GM21786 (cell line): ENCODE data around the gene SORL1.
A peak's percentile ranks its signal among the peaks of the same experiment; 100 is the strongest.

ENCODE experiments used
- ATAC-seq: cut with Tn5 transposase; IDR thresholded peaks from one replicate; pipeline ENCODE4 v1.9.1; 2021; ENCODE audit not compliant: unreplicated experiment

Gene SORL1

DNA sequence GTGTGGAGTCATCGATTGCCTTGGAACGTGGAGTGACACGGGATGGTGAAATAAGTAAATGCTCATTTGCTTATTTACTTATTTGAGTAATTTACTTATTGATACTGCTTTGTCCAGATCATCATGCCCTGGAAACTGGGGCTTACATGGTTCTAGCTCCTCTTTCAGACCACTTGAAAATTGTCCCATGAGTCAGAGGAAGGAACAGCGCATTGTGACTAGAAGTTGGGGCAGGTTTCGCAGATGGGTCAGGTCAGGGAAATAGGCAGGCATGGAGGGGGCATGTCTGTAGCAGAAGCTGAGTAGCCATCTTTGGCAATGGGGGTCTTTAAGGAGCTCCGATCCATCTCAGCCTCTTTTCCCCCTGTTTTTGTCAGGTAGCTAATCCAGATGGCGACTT, 104.8 kb downstream of the SORL1 start:
- peak; percentile 9 for ATAC-seq

- peak; percentile 85 for ATAC-seq
Observed at GRCh38 chr11:121557348-121557747, 105.2 kb downstream of the SORL1 start.

DNA sequence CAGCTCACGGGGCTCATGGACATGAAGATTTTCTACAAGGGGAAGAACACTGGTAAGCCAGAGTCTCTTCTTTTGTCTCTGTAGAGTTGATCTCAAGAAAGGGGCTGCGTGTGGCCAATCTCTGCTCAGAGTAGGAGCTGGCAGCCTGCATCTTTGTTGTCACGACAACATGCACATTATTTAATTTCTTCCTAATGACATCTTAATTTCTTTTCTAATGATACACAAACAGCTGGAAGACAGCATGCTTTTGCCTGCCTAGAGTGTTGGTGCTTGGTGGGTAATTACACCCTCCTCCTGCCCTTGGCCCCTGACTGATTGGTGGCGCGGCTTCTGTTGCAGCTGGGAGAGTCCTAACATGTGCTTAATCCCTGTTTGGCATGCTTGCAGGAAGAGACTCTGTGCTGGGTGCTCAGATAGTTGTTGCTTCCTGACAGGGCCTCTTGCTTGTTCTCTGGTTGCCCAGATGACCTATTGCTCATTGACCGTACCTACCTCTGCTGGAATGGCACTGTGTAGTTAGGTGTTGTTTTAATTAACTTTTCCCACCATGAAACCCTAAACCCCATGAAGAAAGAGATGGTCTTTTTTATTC, 107.6 kb downstream of the SORL1 start:
- ATAC-seq: no peak

DNA sequence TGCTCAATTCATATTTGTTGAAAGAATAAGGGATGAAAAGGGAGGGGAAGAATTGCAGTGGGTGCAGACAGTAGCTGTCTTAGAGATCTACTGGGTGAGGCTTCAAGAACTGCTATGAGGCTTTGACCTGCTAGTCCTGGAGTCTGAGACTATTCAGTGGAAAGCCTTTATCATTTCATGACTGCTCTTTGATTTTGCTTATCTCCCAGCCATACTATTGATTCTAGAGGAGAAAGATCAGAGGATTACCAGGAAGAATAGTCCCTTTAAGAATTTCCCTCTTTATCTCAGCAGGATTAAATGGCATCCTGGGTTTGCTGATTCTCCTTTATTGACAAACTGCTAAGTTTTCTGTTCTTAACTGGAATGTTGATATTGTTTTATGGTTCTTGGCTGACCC, 108.1 kb downstream of the SORL1 start:
- ATAC-seq: no peak

- no peak for ATAC-seq
Observed at GRCh38 chr11:121561240-121561639, 109.1 kb downstream of the SORL1 start.

DNA sequence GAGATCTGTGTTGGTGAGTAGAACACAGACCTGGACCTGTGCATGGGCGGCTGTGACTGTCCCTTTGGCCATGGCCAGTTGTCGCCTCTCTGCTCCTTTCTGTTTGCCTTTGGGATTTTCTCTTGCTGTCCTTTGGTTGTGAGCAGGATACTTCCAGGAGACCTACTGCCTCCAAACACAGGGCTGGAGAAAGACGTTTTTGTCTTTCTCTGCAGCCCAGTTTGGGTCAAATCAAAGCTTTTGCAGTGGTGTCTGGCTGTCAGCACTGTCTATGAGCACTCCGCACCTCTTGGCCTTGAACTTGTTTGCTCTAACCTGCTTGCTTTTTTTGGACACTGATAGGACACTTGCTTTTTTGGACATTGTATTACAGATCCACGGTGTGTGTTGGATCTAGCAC, 109.6 kb downstream of the SORL1 start:
- no peak for ATAC-seq

DNA sequence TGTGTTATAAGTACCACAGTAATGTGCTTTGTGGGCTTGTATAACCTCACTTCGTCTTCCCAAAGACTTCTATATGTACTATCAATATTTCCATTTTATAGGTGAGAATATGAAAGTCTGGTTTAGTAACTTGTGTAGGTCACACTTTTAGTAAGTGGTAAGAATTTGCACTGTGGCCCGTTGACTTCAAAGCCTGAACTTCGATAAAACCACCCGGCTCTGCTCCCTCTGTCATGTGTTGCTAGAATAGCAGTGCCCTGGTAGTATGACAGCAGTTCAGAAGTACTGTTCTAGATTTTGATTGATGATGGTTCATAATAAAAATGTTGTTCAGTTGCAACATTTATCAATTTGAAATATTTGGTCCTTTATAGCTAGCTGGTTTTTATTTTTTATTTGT, 110.9 kb downstream of the SORL1 start:
- ATAC-seq: no peak

DNA sequence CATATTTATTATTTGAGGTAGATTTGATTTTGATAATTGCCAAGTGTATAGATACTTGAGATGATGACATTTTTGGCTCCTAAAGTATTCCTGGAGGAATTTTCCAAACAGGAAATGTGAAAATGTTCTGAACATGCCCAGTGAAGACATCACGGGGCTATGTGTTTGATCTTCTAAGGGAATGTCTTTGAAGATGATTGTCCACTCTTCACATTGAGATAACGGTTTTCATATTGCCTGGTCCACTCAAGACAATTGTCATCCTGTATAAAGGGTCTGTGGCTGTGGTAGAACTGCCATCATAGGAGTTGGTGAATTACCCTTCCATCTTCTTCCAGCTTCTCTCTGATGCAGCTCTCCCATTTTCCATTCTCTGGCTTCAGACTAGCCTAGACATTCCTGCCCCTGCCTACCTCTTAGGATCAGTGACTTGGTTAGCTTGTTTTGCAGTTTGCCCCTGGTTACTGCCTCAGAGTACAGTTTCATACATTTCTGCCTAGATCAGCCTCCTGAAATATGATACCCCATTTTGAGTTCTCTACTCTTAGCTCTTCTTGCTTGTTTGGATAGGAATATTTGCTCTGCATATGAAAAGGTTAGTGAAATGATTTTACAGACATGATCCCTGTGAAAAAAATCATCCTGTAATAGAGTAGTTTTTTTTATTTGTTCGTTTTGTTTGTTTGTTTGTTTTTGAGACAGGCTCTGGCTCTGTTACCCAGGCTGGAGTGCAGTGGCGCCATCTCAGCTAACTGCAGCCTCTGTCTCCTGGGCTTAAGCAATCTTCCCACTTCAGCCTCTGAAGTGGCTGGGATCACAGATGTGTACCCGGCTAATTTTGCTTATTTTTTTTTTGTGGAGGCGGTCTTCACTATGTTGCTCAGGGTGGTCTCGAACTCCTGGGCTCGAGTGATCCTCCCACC, 112.0 kb downstream of the SORL1 start:
- no peak for ATAC-seq

- no peak for ATAC-seq
Observed at GRCh38 chr11:121564948-121565684, 113.0 kb downstream of the SORL1 start.

- ATAC-seq: no peak
Observed at GRCh38 chr11:121566279-121567168, 114.4 kb downstream of the SORL1 start.

GRCh38 chr11:121567995-121568394, 115.9 kb downstream of the SORL1 start:
- ATAC-seq: no peak

GRCh38 chr11:121569332-121570299, 117.5 kb downstream of the SORL1 start:
- ATAC-seq: peak; percentile 98

DNA sequence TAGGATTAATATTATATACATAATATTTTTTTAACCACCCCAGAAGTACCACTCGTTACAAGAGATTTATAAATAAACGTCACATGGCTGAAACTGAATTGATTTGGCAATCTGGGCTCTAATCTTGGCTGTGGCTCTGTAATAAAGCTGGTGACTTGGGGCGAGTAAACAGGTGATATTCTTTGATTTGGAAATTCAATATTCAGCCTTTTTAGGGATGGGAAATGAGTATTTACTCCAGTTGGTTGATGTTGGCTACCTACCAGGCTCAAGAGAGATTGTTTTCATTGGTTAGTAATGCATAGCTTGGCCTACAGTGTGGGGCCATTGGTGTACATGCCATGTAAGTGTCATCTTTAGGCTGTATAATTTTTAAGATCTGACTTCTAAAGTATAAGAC, 118.3 kb downstream of the SORL1 start:
- ATAC-seq: no peak

DNA sequence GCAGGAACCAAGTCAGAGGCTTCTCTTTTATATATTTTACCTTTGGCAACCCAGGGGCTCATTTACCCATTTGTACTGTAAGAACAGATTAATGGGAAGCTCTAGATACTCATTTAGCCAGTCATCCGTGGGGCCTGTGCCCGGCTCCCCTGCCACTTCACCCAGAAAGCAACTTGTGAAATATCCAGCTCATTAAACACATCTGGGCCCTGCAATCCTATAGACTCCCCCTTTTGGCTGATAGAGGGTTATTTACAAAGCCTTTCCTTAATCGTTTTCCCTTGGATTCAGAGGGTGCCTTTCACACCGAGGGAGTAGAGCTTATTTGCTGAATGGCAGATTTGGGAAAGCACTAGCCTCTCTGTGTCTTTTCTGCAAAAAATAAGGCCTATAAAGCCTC, 119.4 kb downstream of the SORL1 start:
- no peak for ATAC-seq

DNA sequence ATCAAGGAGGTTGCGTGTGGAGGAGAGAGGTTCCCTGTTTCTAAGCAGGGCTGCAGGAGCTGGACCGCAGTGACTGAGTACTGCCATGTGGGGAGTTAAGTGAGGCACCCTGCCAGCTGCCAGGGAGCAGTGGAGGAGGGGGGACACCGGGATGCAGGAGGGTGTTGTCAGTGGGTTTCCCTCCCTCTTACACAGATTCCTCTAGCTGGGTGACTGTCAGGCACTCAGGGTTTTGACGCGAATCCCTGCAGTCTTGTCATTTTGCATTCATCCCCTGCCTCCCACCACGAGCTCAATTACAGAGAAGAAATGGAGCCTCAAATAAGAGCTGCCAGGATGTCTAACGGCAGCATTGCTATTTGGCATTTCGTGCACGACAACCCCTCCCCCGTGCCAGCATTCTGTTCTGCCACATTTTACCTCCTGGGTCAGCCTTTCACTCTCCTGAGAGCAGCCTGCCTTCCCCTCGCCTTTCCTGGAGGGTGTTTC, 120.5 kb downstream of the SORL1 start:
- ATAC-seq: no peak

GRCh38 chr11:121574801-121575200, 122.7 kb downstream of the SORL1 start:
- ATAC-seq: no peak

GRCh38 chr11:121575250-121575962, 123.3 kb downstream of the SORL1 start:
- peak; percentile 80 for ATAC-seq

DNA sequence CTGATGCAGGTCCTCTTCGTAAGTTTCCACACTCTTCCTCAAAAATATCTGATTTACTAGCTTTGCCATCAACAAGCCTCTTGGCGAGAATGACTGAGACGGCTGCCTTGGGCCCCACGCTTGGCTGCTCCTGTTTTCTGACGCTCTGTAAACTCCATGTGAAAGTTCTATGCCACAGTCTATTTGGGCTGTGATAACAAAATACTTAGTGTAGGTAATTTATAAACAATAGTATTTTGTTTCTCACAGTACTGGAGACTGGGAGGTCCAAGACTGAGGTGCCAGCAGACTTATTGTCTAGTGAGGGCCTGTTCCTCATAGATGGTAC, 123.8 kb downstream of the SORL1 start:
- peak; percentile 24 for ATAC-seq

- no peak for ATAC-seq
Observed at GRCh38 chr11:121576531-121576930, 124.4 kb downstream of the SORL1 start.
